Measurements from ENCODE around the gene GRM2.

DNA sequence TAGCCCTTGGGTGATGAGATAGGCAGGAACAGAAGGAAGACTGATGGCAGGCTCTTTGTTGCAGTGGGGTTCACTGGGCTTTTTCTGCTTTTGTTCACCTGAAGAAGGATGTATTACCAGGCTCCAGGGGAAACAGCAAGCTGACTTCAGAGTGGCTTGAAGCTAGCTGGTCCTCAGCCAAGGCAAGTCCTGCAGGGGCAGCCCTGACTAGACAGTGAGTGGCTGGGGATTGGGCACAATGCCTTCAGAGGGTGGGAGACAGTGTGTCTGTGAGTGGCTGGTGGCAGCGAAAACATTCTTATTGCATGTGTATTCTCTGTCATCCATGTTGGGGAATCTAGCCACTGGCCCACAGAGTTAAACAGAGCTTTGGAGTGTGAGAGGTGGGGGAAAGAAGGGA is 38.1 kb upstream of the GRM2 start:
- TF ChIP-seq, protein P1, sequence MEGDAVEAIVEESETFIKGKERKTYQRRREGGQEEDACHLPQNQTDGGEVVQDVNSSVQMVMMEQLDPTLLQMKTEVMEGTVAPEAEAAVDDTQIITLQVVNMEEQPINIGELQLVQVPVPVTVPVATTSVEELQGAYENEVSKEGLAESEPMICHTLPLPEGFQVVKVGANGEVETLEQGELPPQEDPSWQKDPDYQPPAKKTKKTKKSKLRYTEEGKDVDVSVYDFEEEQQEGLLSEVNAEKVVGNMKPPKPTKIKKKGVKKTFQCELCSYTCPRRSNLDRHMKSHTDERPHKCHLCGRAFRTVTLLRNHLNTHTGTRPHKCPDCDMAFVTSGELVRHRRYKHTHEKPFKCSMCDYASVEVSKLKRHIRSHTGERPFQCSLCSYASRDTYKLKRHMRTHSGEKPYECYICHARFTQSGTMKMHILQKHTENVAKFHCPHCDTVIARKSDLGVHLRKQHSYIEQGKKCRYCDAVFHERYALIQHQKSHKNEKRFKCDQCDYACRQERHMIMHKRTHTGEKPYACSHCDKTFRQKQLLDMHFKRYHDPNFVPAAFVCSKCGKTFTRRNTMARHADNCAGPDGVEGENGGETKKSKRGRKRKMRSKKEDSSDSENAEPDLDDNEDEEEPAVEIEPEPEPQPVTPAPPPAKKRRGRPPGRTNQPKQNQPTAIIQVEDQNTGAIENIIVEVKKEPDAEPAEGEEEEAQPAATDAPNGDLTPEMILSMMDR (IDR thresholded peaks at IDR 0.05), result no peak
- no peak for TF ChIP-seq POLR2AphosphoS5 (IDR thresholded peaks at IDR 0.05)
- no peak for TF ChIP-seq POLR2A (IDR thresholded peaks at IDR 0.05)
- TF ChIP-seq EP300 (IDR thresholded peaks at IDR 0.05), result no peak
